GM12878 (cell line): ENCODE results near the gene FREM3. TPM values are rescaled to one million over a fixed set of nuclear protein-coding genes. Genes with fewer than 3 reads are reported as not detected.

Experiments used
- ATAC-seq: fragments of 200-7000 bp; cut with Tn5 transposase; 3 replicates; pipeline ENCODE4 v1.9.1; 2020; ENCODE audit warnings: mild to moderate bottlenecking, moderate library complexity
- BruUV-seq: library from RNA; stranded (reverse); fragments of 400-500 nt; replicated peaks from 2 replicates; lab custom pipeline; 2021; lab: Mats Ljungman, UMichigan
- CTCF ChIA-PET: fragments of 300-600 bp; sonication (Branson Sonifier 250); formaldehyde crosslinking; extraction: SDS; loops from one replicate; lab custom pipeline; 2021; ENCODE audit warnings: inconsistent platforms; lab: Yijun Ruan, JAX
- POLR2A ChIA-PET: fragments of 350-600 bp; formaldehyde crosslinking; extraction: SDS; loops from one replicate; lab custom pipeline; 2021; ENCODE audit warnings: inconsistent platforms; lab: Charles Lee
- RAD21 ChIA-PET: fragments of 300-600 bp; sonication (Branson Sonifier 250); formaldehyde crosslinking; loops from one replicate; lab custom pipeline; 2023; ENCODE audit warnings: antibody characterized with exemption; ENCODE audit not compliant: unreplicated experiment; lab: Charles Lee
- SMC1A ChIA-PET: fragments of 300-600 bp; sonication (Branson Sonifier 250); formaldehyde crosslinking; loops from one replicate; lab custom pipeline; 2023; ENCODE audit not compliant: unreplicated experiment, uncharacterized antibody; lab: Charles Lee
- DNase-seq: peaks from one replicate; pipeline ENCODE4 v3.0.0-alpha.2; 2011; ENCODE audit warnings: low read depth, low spot score
- FAIRE-seq: peaks from 3 replicates; lab custom pipeline; 2011; peaks lifted over from hg19 to GRCh38; lab: Jason Lieb, UNC
- H2AFZ ChIP-seq: 2 replicates; pipeline ENCODE4 v1.6.0; 2011; ENCODE audit warnings: low read depth, low read length, control low read depth; ENCODE audit not compliant: control insufficient read depth
- H3K27ac ChIP-seq: 2 replicates; pipeline ENCODE4 v1.5.1; 2011; ENCODE audit warnings: control low read depth; ENCODE audit not compliant: control insufficient read depth, insufficient read depth
- H3K27me3 ChIP-seq, 2 experiments: replicated peaks in 1 of 2; 2 replicates each; pipeline versions ENCODE4 v1.6.0 to v1.6.1; 2011; ENCODE audit warnings: low read length in 1 of 2; ENCODE audit not compliant: control insufficient read depth in 2 of 2, insufficient read depth in 2 of 2
- H3K36me3 ChIP-seq, 2 experiments: 2 replicates each; pipeline ENCODE4 v1.5.1; 2011; ENCODE audit warnings: low read length in 1 of 2; ENCODE audit not compliant: control insufficient read depth in 2 of 2, insufficient read depth in 2 of 2
- H3K4me1 ChIP-seq: 2 replicates; pipeline ENCODE4 v1.6.1; 2011; ENCODE audit warnings: mild to moderate bottlenecking, low read length, moderate library complexity, mixed read lengths; ENCODE audit not compliant: control insufficient read depth, insufficient read depth
- H3K4me2 ChIP-seq: 2 replicates; pipeline ENCODE4 v1.6.0; 2011; ENCODE audit warnings: control low read depth; ENCODE audit not compliant: control insufficient read depth, insufficient read depth
- H3K4me3 ChIP-seq: fragments of 200-600 bp; sonication (generic); 2 replicates; pipeline ENCODE4 v1.5.1; 2016
- H3K79me2 ChIP-seq: 2 replicates; pipeline ENCODE4 v1.6.0; 2011; ENCODE audit warnings: low read length; ENCODE audit not compliant: control insufficient read depth, insufficient read depth
- H3K9ac ChIP-seq: 2 replicates; pipeline ENCODE4 v1.8.0; 2011; ENCODE audit warnings: low read length, control low read depth, mixed read lengths; ENCODE audit not compliant: control insufficient read depth, insufficient read depth
- H3K9me3 ChIP-seq: replicated peaks from 3 replicates; pipeline ENCODE4 v1.5.1; 2011; ENCODE audit warnings: mild to moderate bottlenecking, low read length; ENCODE audit not compliant: control insufficient read depth, insufficient read depth
- H4K20me1 ChIP-seq: 2 replicates; pipeline ENCODE4 v1.6.0; 2011; ENCODE audit not compliant: control insufficient read depth, insufficient read depth
- CUX1 ChIP-seq: IDR thresholded peaks from 2 replicates; pipeline ENCODE4 v1.6.1; 2012; ENCODE audit warnings: improper control_type of control experiment, low read depth, low read length; ENCODE audit not compliant: insufficient replicate concordance
- IRF4 ChIP-seq: IDR thresholded peaks from 2 replicates; pipeline ENCODE4 v1.6.1; 2011; ENCODE audit warnings: low read depth, low read length
- KAT2A ChIP-seq: conservative IDR thresholded peaks from 2 replicates; pipeline ENCODE4 v1.6.1; 2011; ENCODE audit warnings: low read depth, low read length; ENCODE audit not compliant: control insufficient read depth
- KLF5 ChIP-seq: fragments of 450-650 bp; IDR thresholded peaks from 2 replicates; pipeline ENCODE4 v1.6.1; 2014; ENCODE audit warnings: mild to moderate bottlenecking; ENCODE audit not compliant: partially characterized antibody
- MTA3 ChIP-seq: IDR thresholded peaks from 2 replicates; pipeline ENCODE4 v1.6.1; 2012; ENCODE audit warnings: low read length, inconsistent platforms, borderline replicate concordance
- MXI1 ChIP-seq: fragments of 150-350 bp; IDR thresholded peaks from 2 replicates; pipeline ENCODE4 v1.6.1; 2011; ENCODE audit warnings: low read depth, mild to moderate bottlenecking, inconsistent platforms, low read length, improper control_type of control experiment
- PKNOX1 ChIP-seq: fragments of 450-650 bp; IDR thresholded peaks from 2 replicates; pipeline ENCODE4 v1.6.1; 2016; ENCODE audit warnings: mild to moderate bottlenecking
- PML ChIP-seq: IDR thresholded peaks from 2 replicates; pipeline ENCODE4 v1.6.1; 2012; ENCODE audit warnings: low read length, inconsistent platforms
- SIN3A ChIP-seq: IDR thresholded peaks from 2 replicates; pipeline ENCODE4 v1.6.1; 2012; ENCODE audit warnings: low read depth, low read length, improper control_type of control experiment
- SKIL ChIP-seq: fragments of 450-650 bp; IDR thresholded peaks from 2 replicates; pipeline ENCODE4 v1.6.1; 2017; ENCODE audit warnings: mild to moderate bottlenecking, low read depth, inconsistent platforms; ENCODE audit not compliant: poor library complexity, severe bottlenecking
- SUPT20H ChIP-seq: IDR thresholded peaks from 2 replicates; pipeline ENCODE4 v1.6.1; 2011; ENCODE audit warnings: low read depth, mild to moderate bottlenecking, low read length, moderate library complexity, borderline replicate concordance; ENCODE audit not compliant: control insufficient read depth
- USF1 ChIP-seq: IDR thresholded peaks from 2 replicates; pipeline ENCODE4 v1.6.1; 2011; ENCODE audit warnings: borderline replicate concordance, low read depth, mild to moderate bottlenecking, moderate library complexity, mixed read lengths, low read length; ENCODE audit not compliant: insufficient read depth; ENCODE audit errors: extremely low read length
- ZNF217 ChIP-seq: fragments of 450-650 bp; IDR thresholded peaks from 2 replicates; pipeline ENCODE4 v1.6.1; 2017; ENCODE audit warnings: antibody characterized with exemption, mild to moderate bottlenecking
- ZNF24 ChIP-seq: fragments of 450-650 bp; IDR thresholded peaks from 2 replicates; pipeline ENCODE4 v1.6.1; 2017; ENCODE audit warnings: antibody characterized with exemption, mild to moderate bottlenecking
- WGBS: methylation state at CpG from one replicate; pipeline ENCODE4 v1.1.6; 2016; ENCODE audit warnings: low lambda C conversion rate; ENCODE audit not compliant: insufficient replicate concordance, insufficient coverage; ENCODE audit errors: missing lambda C conversion rate; 5-methylcytosine and 5-hydroxymethylcytosine counted together
- in situ Hi-C: fragments of 300-500 bp; cut with MboI; formaldehyde crosslinking; loops from 9 replicates; pipeline ENCODE4 v1.14.3; 2018; ENCODE audit warnings: mixed read lengths
- intact Hi-C: fragments of 100-400 bp; cut with micrococcal nuclease; formaldehyde crosslinking; loops from one replicate; pipeline ENCODE4 v1.14.2; 2022; ENCODE audit not compliant: unreplicated experiment
- polyA plus RNA-seq, 11 experiments: library from polyadenylated mRNA; depleted of rRNA in 4 of 11; unstranded in 6 of 11; stranded (reverse) in 5 of 11; fragments of >200 nt; fragmentation: Nextera tagmentation in 4 of 11; fragmentation: Illumina TruSeq in 1 of 11; extraction: Ambion mirVana in 4 of 11; extraction: Trizol in 1 of 11; gene quantifications; 1 replicate in 1 of 11; 2 replicates in 10 of 11; pipeline versions ENCODE4 v1.2.1 to v1.2.3, GENCODE V29; 2011 to 2016; ENCODE audit warnings: inconsistent platforms in 2 of 11, missing spikeins in 2 of 11, low read depth in 1 of 11
- total RNA-seq, 4 experiments: library from RNA; depleted of rRNA in 3 of 4; stranded (reverse); fragments of >200 nt in 3 of 4; fragmentation: Illumina TruSeq in 1 of 4; extraction: Trizol in 1 of 4; gene quantifications; 2 replicates each; pipeline versions ENCODE4 v1.2.1 to v1.2.3, GENCODE V29; 2013 to 2021

The FREM3 gene
- total and polyA plus RNA-seq, 10 of the 15 experiments (the other 5 are each of a cell fraction or from before 2014, with no cell fraction given) = not detected

- Histone ChIP-seq H3K9ac (no peak overlapping the region), H3K27me3 (no peaks in the 10 kb centered on the region)
- BruUV-seq = no TSS peak
- TF ChIP-seq IRF4 = no peak
- TF ChIP-seq KAT2A = no peak
- no peak for TF ChIP-seq SUPT20H
- TF ChIP-seq SIN3A = no peak
- TF ChIP-seq CUX1 = no peak
- TF ChIP-seq ZNF217 = no peak
- TF ChIP-seq PML = no peak
- no peak for TF ChIP-seq MXI1
- TF ChIP-seq KLF5 = no peak
- no peak for TF ChIP-seq USF1
- TF ChIP-seq PKNOX1 = no peak
- TF ChIP-seq SKIL = no peak
- TF ChIP-seq MTA3 = no peak
- no peak for TF ChIP-seq ZNF24
- TF ChIP-seq, all 136 proteins: peak for 0
- no peaks in the 10 kb centered on the region for H3K4me1 ChIP-seq
- no peaks in the 10 kb centered on the region for H3K79me2 ChIP-seq
- no peak overlapping the region for H3K27ac ChIP-seq
- intact Hi-C loops = no loop called here
- no peak for ATAC-seq
- H3K9me3 ChIP-seq = no peaks in the 10 kb centered on the region
- RAD21 ChIA-PET = no interaction called here
- no peaks in the 10 kb centered on the region for H3K36me3 ChIP-seq
- no peak for DNase-seq
- no peak overlapping the region for H2AFZ ChIP-seq
- no peaks in the 10 kb centered on the region for H4K20me1 ChIP-seq
- WGBS = 64% methylated on average over 2 of the region's 2 CpGs
- SMC1A ChIA-PET = interaction anchor here (1.8 kb wide), 1 partner anchor 24 kb away, joined by 3 read pairs; no protein-coding TSS in a partner anchor
- no peak overlapping the region for H3K4me2 ChIP-seq
- POLR2A ChIA-PET = no interaction called here
- H3K4me3 ChIP-seq = no peak overlapping the region
- CTCF ChIA-PET = no interaction called here
- in situ Hi-C loops = no loop called here
- no peak for FAIRE-seq
These were observed 13.6 kb upstream of the FREM3 start for GRCh38 chr4:143713955-143714625.
